ENCODE measurements around the gene PMM2. TPM values are rescaled to one million over a fixed set of nuclear protein-coding genes. Genes with fewer than 3 reads are reported as not detected.

PMM2 gene
- total and polyA plus RNA-seq, 5 donors from 2014 or later: 20.1 to 33.9 (median 20.4) TPM

DNA sequence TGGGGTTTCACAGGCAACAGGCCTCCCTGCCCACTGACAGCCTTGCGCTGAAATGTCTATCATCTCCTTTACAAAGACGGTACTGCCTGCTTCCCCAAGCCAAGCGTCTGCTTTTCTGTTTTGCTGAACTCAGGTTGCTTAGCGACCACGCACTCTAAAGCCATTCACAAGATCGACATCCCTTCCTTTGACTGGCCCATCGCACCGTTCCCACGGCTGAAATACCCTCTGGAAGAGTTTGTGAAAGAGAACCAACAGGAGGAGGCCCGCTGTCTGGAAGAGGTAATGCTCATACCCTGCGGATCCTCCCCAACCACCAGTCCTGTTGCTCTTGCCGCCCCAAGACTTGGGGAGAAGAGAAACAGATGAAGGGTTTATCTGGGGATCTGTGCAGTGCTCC lies 28.9 kb upstream of the PMM2 start:
- DNase-seq (no peak), ATAC-seq (ENCODE audit: low read depth in 2 of 2) (no peak)
- Histone ChIP-seq H3K36me3 (ENCODE audit: control insufficient read depth, insufficient read depth, low read length) (peaks cover 25% of the 10 kb centered on the region), H3K27me3 (ENCODE audit: control insufficient read depth, insufficient read depth, low read length) (no peaks in the 10 kb centered on the region), H3K9me3 (ENCODE audit: control insufficient read depth in 2 of 2, low read length in 2 of 2) (no peaks in the 10 kb centered on the region), H3K4me3 (ENCODE audit: low read depth, low read length) (no peak overlapping the region), H3K4me1 (ENCODE audit: control insufficient read depth, insufficient read depth, low read length, poor library complexity, severe bottlenecking) (no peaks in the 10 kb centered on the region), H3K27ac (ENCODE audit: insufficient read depth, low read length, poor library complexity, severe bottlenecking) (no peak overlapping the region)
- H3K27me3 Mint-ChIP-seq: no peaks in the 10 kb centered on the region
- H3K36me3 Mint-ChIP-seq: peaks cover 41% of the 10 kb centered on the region
- no peaks in the 10 kb centered on the region for H3K9me3 Mint-ChIP-seq
- H3K4me3 Mint-ChIP-seq: no peak overlapping the region
- no peaks in the 10 kb centered on the region for H3K4me1 Mint-ChIP-seq
- H3K27ac Mint-ChIP-seq: peak overlapping the region in 1 of 3 donors; percentile 63

DNA sequence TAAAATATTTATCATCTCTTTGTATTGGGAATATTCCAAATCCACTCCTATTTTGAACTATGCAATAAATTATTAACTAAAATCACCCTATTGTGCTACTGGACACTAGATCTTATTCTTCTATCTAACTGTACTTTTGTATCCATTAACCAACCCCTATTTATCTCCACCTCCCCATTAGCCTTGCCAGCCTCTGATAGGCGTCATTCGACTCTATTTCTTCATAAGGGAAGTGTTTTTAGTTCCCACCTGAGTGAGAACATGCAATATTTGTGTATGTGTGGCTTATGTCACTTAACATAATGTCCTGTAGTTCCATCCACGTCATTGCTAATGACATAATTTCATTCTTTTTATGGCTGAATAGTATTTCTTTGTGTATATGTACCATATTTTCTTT lies 24.1 kb upstream of the PMM2 start:
- no peak overlapping the region for H3K4me3 Mint-ChIP-seq
- H3K9me3 Mint-ChIP-seq: peaks cover 0 to 2% (median 0%) of the 10 kb centered on the region in 7 donors
- H3K4me1 ChIP-seq (ENCODE audit: control insufficient read depth, insufficient read depth, low read length, poor library complexity, severe bottlenecking): no peaks in the 10 kb centered on the region
- H3K27me3 ChIP-seq (ENCODE audit: control insufficient read depth, insufficient read depth, low read length): no peaks in the 10 kb centered on the region
- H3K36me3 Mint-ChIP-seq: peaks cover 52% of the 10 kb centered on the region
- no peaks in the 10 kb centered on the region for H3K27me3 Mint-ChIP-seq
- no peak for ATAC-seq (ENCODE audit: low read depth in 2 of 2)
- no peak overlapping the region for H3K27ac ChIP-seq (ENCODE audit: insufficient read depth, low read length, poor library complexity, severe bottlenecking)
- no peak overlapping the region for H3K4me3 ChIP-seq (ENCODE audit: low read depth, low read length)
- peaks cover 33% of the 10 kb centered on the region for H3K36me3 ChIP-seq (ENCODE audit: control insufficient read depth, insufficient read depth, low read length)
- no peaks in the 10 kb centered on the region for H3K4me1 Mint-ChIP-seq
- no peak overlapping the region for H3K27ac Mint-ChIP-seq
- H3K9me3 ChIP-seq (ENCODE audit: control insufficient read depth in 2 of 2, low read length in 2 of 2): no peaks in the 10 kb centered on the region
- DNase-seq: no peak

- Histone ChIP-seq H3K36me3 (ENCODE audit: control insufficient read depth, insufficient read depth, low read length) (peaks cover 36% of the 10 kb centered on the region), H3K9me3 (ENCODE audit: control insufficient read depth in 2 of 2, low read length in 2 of 2) (no peaks in the 10 kb centered on the region), H3K4me1 (ENCODE audit: control insufficient read depth, insufficient read depth, low read length, poor library complexity, severe bottlenecking) (no peaks in the 10 kb centered on the region), H3K27me3 (ENCODE audit: control insufficient read depth, insufficient read depth, low read length) (no peaks in the 10 kb centered on the region), H3K27ac (ENCODE audit: insufficient read depth, low read length, poor library complexity, severe bottlenecking) (no peak overlapping the region), H3K4me3 (ENCODE audit: low read depth, low read length) (no peak overlapping the region)
- Mint-ChIP-seq H3K36me3 (peaks cover 47% of the 10 kb centered on the region), H3K27me3 (no peaks in the 10 kb centered on the region), H3K4me3 (no peak overlapping the region), H3K4me1 (no peaks in the 10 kb centered on the region), H3K27ac (no peak overlapping the region), H3K9me3 (peaks cover 0 to 2% (median 0%) of the 10 kb centered on the region in 7 donors)
- DNase-seq: no peak
- no peak for ATAC-seq (ENCODE audit: low read depth in 2 of 2)
These were observed 23.4 kb upstream of the PMM2 start for GRCh38 chr16:8774208-8774607.

- H3K36me3 ChIP-seq (ENCODE audit: control insufficient read depth, insufficient read depth, low read length): peaks cover 37% of the 10 kb centered on the region
- ATAC-seq (ENCODE audit: low read depth in 2 of 2): no peak
- Mint-ChIP-seq H3K36me3 (peaks cover 52% of the 10 kb centered on the region), H3K27ac (no peak overlapping the region), H3K27me3 (no peaks in the 10 kb centered on the region), H3K9me3 (peaks cover 0 to 2% (median 0%) of the 10 kb centered on the region in 7 donors), H3K4me1 (no peaks in the 10 kb centered on the region), H3K4me3 (no peak overlapping the region)
- H3K9me3 ChIP-seq (ENCODE audit: control insufficient read depth in 2 of 2, low read length in 2 of 2): no peaks in the 10 kb centered on the region
- H3K27ac ChIP-seq (ENCODE audit: insufficient read depth, low read length, poor library complexity, severe bottlenecking): no peak overlapping the region
- no peaks in the 10 kb centered on the region for H3K27me3 ChIP-seq (ENCODE audit: control insufficient read depth, insufficient read depth, low read length)
- H3K4me1 ChIP-seq (ENCODE audit: control insufficient read depth, insufficient read depth, low read length, poor library complexity, severe bottlenecking): no peaks in the 10 kb centered on the region
- H3K4me3 ChIP-seq (ENCODE audit: low read depth, low read length): no peak overlapping the region
- no peak for DNase-seq
These were observed 22.3 kb upstream of the PMM2 start for GRCh38 chr16:8775359-8775758.

- no peaks in the 10 kb centered on the region for H3K27me3 Mint-ChIP-seq
- H3K4me1 ChIP-seq (ENCODE audit: control insufficient read depth, insufficient read depth, low read length, poor library complexity, severe bottlenecking): no peaks in the 10 kb centered on the region
- DNase-seq (no peak), ATAC-seq (ENCODE audit: low read depth in 2 of 2) (no peak)
- H3K27ac Mint-ChIP-seq: no peak overlapping the region
- H3K4me3 Mint-ChIP-seq: no peak overlapping the region
- peaks cover 0 to 2% (median 0%) of the 10 kb centered on the region in 7 donors for H3K9me3 Mint-ChIP-seq
- peaks cover 37% of the 10 kb centered on the region for H3K36me3 ChIP-seq (ENCODE audit: control insufficient read depth, insufficient read depth, low read length)
- H3K9me3 ChIP-seq (ENCODE audit: control insufficient read depth in 2 of 2, low read length in 2 of 2): no peaks in the 10 kb centered on the region
- no peaks in the 10 kb centered on the region for H3K27me3 ChIP-seq (ENCODE audit: control insufficient read depth, insufficient read depth, low read length)
- peaks cover 52% of the 10 kb centered on the region for H3K36me3 Mint-ChIP-seq
- H3K27ac ChIP-seq (ENCODE audit: insufficient read depth, low read length, poor library complexity, severe bottlenecking): no peak overlapping the region
- no peaks in the 10 kb centered on the region for H3K4me1 Mint-ChIP-seq
- no peak overlapping the region for H3K4me3 ChIP-seq (ENCODE audit: low read depth, low read length)
These were observed 21.5 kb upstream of the PMM2 start for GRCh38 chr16:8776129-8776584.

GRCh38 chr16:8777217-8777616 lies 20.4 kb upstream of the PMM2 start:
- Histone ChIP-seq H3K36me3 (ENCODE audit: control insufficient read depth, insufficient read depth, low read length) (peaks cover 37% of the 10 kb centered on the region), H3K27ac (ENCODE audit: insufficient read depth, low read length, poor library complexity, severe bottlenecking) (no peak overlapping the region), H3K4me1 (ENCODE audit: control insufficient read depth, insufficient read depth, low read length, poor library complexity, severe bottlenecking) (no peaks in the 10 kb centered on the region), H3K27me3 (ENCODE audit: control insufficient read depth, insufficient read depth, low read length) (no peaks in the 10 kb centered on the region), H3K9me3 (ENCODE audit: control insufficient read depth in 2 of 2, low read length in 2 of 2) (no peaks in the 10 kb centered on the region), H3K4me3 (ENCODE audit: low read depth, low read length) (no peak overlapping the region)
- H3K27ac Mint-ChIP-seq: no peak overlapping the region
- no peak for ATAC-seq (ENCODE audit: low read depth in 2 of 2)
- no peaks in the 10 kb centered on the region for H3K27me3 Mint-ChIP-seq
- H3K36me3 Mint-ChIP-seq: peaks cover 48% of the 10 kb centered on the region
- no peak overlapping the region for H3K4me3 Mint-ChIP-seq
- peaks cover 0 to 2% (median 0%) of the 10 kb centered on the region in 7 donors for H3K9me3 Mint-ChIP-seq
- H3K4me1 Mint-ChIP-seq: no peaks in the 10 kb centered on the region
- DNase-seq: no peak

- no peaks in the 10 kb centered on the region for H3K27me3 ChIP-seq (ENCODE audit: control insufficient read depth, insufficient read depth, low read length)
- H3K4me3 Mint-ChIP-seq: no peak overlapping the region
- peaks cover 22% of the 10 kb centered on the region for H3K36me3 Mint-ChIP-seq
- DNase-seq (no peak), ATAC-seq (ENCODE audit: low read depth in 2 of 2) (no peak)
- H3K4me3 ChIP-seq (ENCODE audit: low read depth, low read length): no peak overlapping the region
- H3K27ac Mint-ChIP-seq: no peak overlapping the region
- no peak overlapping the region for H3K27ac ChIP-seq (ENCODE audit: insufficient read depth, low read length, poor library complexity, severe bottlenecking)
- H3K36me3 ChIP-seq (ENCODE audit: control insufficient read depth, insufficient read depth, low read length): peaks cover 13% of the 10 kb centered on the region
- no peaks in the 10 kb centered on the region for H3K4me1 Mint-ChIP-seq
- no peaks in the 10 kb centered on the region for H3K9me3 ChIP-seq (ENCODE audit: control insufficient read depth in 2 of 2, low read length in 2 of 2)
- no peaks in the 10 kb centered on the region for H3K27me3 Mint-ChIP-seq
- H3K4me1 ChIP-seq (ENCODE audit: control insufficient read depth, insufficient read depth, low read length, poor library complexity, severe bottlenecking): no peaks in the 10 kb centered on the region
- peaks cover 0 to 2% (median 0%) of the 10 kb centered on the region in 7 donors for H3K9me3 Mint-ChIP-seq
These were observed 15.8 kb upstream of the PMM2 start for GRCh38 chr16:8781797-8782196.

- Mint-ChIP-seq H3K27ac (peak overlapping the region in 2 of 3 donors; percentile 22 to 39), H3K36me3 (peaks cover 18% of the 10 kb centered on the region), H3K4me3 (no peak overlapping the region), H3K4me1 (no peaks in the 10 kb centered on the region), H3K27me3 (no peaks in the 10 kb centered on the region), H3K9me3 (no peaks in the 10 kb centered on the region)
- Histone ChIP-seq H3K9me3 (ENCODE audit: control insufficient read depth in 2 of 2, low read length in 2 of 2) (no peaks in the 10 kb centered on the region), H3K36me3 (ENCODE audit: control insufficient read depth, insufficient read depth, low read length) (peaks cover 9% of the 10 kb centered on the region), H3K4me1 (ENCODE audit: control insufficient read depth, insufficient read depth, low read length, poor library complexity, severe bottlenecking) (no peaks in the 10 kb centered on the region), H3K27ac (ENCODE audit: insufficient read depth, low read length, poor library complexity, severe bottlenecking) (no peak overlapping the region), H3K4me3 (ENCODE audit: low read depth, low read length) (no peak overlapping the region), H3K27me3 (ENCODE audit: control insufficient read depth, insufficient read depth, low read length) (no peaks in the 10 kb centered on the region)
- no peak for DNase-seq
- ATAC-seq (ENCODE audit: low read depth in 2 of 2): no peak
These were observed 15.0 kb upstream of the PMM2 start for GRCh38 chr16:8782673-8783072.

All from CD4-positive, CD25-positive, alpha-beta regulatory T cell (primary cell).